ENCODE results near the gene PEX1. TPM values are rescaled to one million over a fixed set of nuclear protein-coding genes. Genes with fewer than 3 reads are reported as not detected.
"Not testable (repeated sequence)": the region's sequence is repeated elsewhere in the genome, so short reads cannot be mapped to it uniquely, and the experiment has no call there.

Gene PEX1
- polyA plus RNA-seq (2013, experiment 1 of 2; ENCODE audit: insufficient read length), result 9.9 TPM
- 11.0 TPM for polyA plus RNA-seq (2013, experiment 2 of 2; ENCODE audit: insufficient read length)

- peak; percentile 99 for DNase-seq
Observed at GRCh38 chr7:92528188-92528957, at the start of gene PEX1, which contains the start of gene RBM48. Gene PEX1 (minus strand): TSS chr7:92528520. CDS start chr7:92528435, 85 bp downstream. Gene RBM48 (plus strand): TSS chr7:92528795. CDS start chr7:92528814, 19 bp downstream.

- no peak for DNase-seq
Observed at GRCh38 chr7:92576296-92576695, 48.0 kb upstream of the PEX1 start.

- no peak for DNase-seq
Observed at GRCh38 chr7:92569137-92569536, 40.8 kb upstream of the PEX1 start.

- no peak for DNase-seq
Observed at GRCh38 chr7:92567460-92567859, 39.1 kb upstream of the PEX1 start.

GRCh38 chr7:92563345-92563744 is 35.0 kb upstream of the PEX1 start:
- no peak for DNase-seq

- no peak for DNase-seq
Observed at GRCh38 chr7:92560602-92561001, 32.3 kb upstream of the PEX1 start.

- no peak for DNase-seq
Observed at GRCh38 chr7:92557808-92558362, 29.6 kb upstream of the PEX1 start.

- no peak for DNase-seq
Observed at GRCh38 chr7:92557249-92557648, 28.9 kb upstream of the PEX1 start.

GRCh38 chr7:92550194-92550593 is 21.9 kb upstream of the PEX1 start:
- no peak for DNase-seq

GRCh38 chr7:92547579-92547978 is 19.3 kb upstream of the PEX1 start:
- no peak for DNase-seq

GRCh38 chr7:92546856-92547497 is 18.7 kb upstream of the PEX1 start:
- no peak for DNase-seq

- DNase-seq, result not testable (repeated sequence)
Observed at GRCh38 chr7:92545116-92545515, 16.8 kb upstream of the PEX1 start.

GRCh38 chr7:92543542-92543941 is 15.2 kb upstream of the PEX1 start:
- DNase-seq, result not testable (repeated sequence)

GRCh38 chr7:92534572-92534971 is 6.3 kb upstream of the PEX1 start:
- DNase-seq, result no peak

GRCh38 chr7:92528958-92529264 is 591 bp upstream of the PEX1 start:
- DNase-seq, result no peak

GRCh38 chr7:92527300-92528187 is 776 bp downstream of the PEX1 start:
- DNase-seq, result peak; percentile 26

- DNase-seq, result no peak
Observed at GRCh38 chr7:92523110-92523509, 5.2 kb downstream of the PEX1 start.

GRCh38 chr7:92520024-92520423 is 8.3 kb downstream of the PEX1 start:
- no peak for DNase-seq

- DNase-seq, result peak; percentile 62
Observed at GRCh38 chr7:92517631-92518030, 10.7 kb downstream of the PEX1 start.

- no peak for DNase-seq
Observed at GRCh38 chr7:92513167-92513902, 15.0 kb downstream of the PEX1 start.

- no peak for DNase-seq
Observed at GRCh38 chr7:92508946-92509345, 19.4 kb downstream of the PEX1 start.

- no peak for DNase-seq
Observed at GRCh38 chr7:92506363-92506762, 22.0 kb downstream of the PEX1 start.

Measured in fibroblast of skin of scalp (primary cell).